ENCODE measurements around the gene APOL3. TPM values are rescaled to one million over a fixed set of nuclear protein-coding genes. Genes with fewer than 3 reads are reported as not detected.

APOL3 gene
- total RNA-seq, 3 donors from 2014 or later (not counting 1 experiment from before 2014, with no cell fraction given): 105 to 166 (median 111) TPM

DNA sequence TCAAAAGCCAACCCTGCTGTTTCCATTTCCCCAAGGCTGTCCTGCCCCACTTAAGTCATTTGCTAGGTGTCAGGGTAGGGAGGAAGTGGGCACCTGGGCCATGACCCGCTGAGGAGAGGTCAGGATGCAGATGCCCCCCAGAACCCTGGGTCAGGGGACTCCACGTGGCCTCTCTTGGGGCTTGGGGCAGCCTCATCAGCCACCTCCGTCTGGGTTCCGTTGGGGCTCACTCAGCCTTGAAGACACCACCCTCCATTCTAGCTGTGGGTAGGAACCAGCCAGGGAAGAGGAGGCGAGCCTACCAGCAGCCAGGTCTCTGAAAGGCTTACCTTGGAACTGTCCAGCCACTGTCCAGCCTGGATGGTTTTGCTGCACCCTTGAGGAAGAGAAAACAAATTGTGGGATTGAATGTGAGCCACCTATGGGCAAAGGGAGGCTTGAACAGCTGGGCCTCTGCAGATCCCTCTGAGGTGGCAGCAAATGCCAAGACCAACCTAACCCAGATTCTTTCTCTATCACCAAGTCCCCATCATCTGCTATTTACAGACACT lies 38.5 kb upstream of the APOL3 start:
- no peak overlapping the region for H3K4me3 Mint-ChIP-seq
- 41% methylated on average over 5 of the region's 5 CpGs for WGBS (ENCODE audit: insufficient coverage)
- peaks cover 27% of the 10 kb centered on the region for H3K4me1 ChIP-seq (ENCODE audit: control insufficient read depth, insufficient read depth, low read length)
- ATAC-seq (no peak), DNase-seq (no peak)
- no peaks in the 10 kb centered on the region for H3K9me3 ChIP-seq (ENCODE audit: control insufficient read depth, insufficient read depth, low read length)
- no peaks in the 10 kb centered on the region for H3K36me3 Mint-ChIP-seq
- H3K27ac ChIP-seq (ENCODE audit: low read length): no peak overlapping the region
- no peaks in the 10 kb centered on the region for H3K36me3 ChIP-seq (ENCODE audit: control insufficient read depth, insufficient read depth, low read length)
- peaks cover 22 to 24% of the 10 kb centered on the region in 2 donors for H3K4me1 Mint-ChIP-seq
- TF ChIP-seq, protein P1, sequence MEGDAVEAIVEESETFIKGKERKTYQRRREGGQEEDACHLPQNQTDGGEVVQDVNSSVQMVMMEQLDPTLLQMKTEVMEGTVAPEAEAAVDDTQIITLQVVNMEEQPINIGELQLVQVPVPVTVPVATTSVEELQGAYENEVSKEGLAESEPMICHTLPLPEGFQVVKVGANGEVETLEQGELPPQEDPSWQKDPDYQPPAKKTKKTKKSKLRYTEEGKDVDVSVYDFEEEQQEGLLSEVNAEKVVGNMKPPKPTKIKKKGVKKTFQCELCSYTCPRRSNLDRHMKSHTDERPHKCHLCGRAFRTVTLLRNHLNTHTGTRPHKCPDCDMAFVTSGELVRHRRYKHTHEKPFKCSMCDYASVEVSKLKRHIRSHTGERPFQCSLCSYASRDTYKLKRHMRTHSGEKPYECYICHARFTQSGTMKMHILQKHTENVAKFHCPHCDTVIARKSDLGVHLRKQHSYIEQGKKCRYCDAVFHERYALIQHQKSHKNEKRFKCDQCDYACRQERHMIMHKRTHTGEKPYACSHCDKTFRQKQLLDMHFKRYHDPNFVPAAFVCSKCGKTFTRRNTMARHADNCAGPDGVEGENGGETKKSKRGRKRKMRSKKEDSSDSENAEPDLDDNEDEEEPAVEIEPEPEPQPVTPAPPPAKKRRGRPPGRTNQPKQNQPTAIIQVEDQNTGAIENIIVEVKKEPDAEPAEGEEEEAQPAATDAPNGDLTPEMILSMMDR (IDR thresholded peaks at IDR 0.05): no peak
- H3K27me3 Mint-ChIP-seq (ENCODE audit: low read depth in 2 of 2): peaks cover 0 to 2% of the 10 kb centered on the region in 2 donors
- no peak overlapping the region for H3K27ac Mint-ChIP-seq
- no peaks in the 10 kb centered on the region for H3K27me3 ChIP-seq (ENCODE audit: control insufficient read depth, insufficient read depth, low read length)
- H3K4me3 ChIP-seq (ENCODE audit: low read length): no peak overlapping the region
- intact Hi-C loops (cut with micrococcal nuclease): no loop called here
- H3K9me3 Mint-ChIP-seq: no peaks in the 10 kb centered on the region

DNA sequence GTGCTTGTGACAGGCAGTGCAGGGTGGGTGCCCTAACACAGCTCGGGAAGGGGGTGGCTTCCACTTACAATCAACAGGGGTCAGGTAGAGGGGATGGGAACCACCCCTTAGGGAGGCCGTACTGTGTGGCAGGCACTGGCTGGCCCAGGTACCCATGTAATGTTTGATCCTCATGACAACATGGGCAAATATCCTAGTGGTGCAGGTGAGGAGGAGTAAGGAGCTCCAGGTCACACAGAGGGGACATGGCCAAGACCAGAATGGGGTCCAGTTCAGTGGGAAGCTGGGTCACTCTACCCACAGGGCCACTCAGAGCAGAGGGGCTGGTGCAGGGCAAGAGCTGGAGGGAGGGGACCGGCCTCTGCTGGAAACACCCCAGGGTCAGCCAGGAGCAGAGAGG lies 38.0 kb upstream of the APOL3 start:
- WGBS (ENCODE audit: insufficient coverage): 98% methylated on average over 2 of the region's 3 CpGs
- H3K9me3 ChIP-seq (ENCODE audit: control insufficient read depth, insufficient read depth, low read length): no peaks in the 10 kb centered on the region
- H3K4me1 ChIP-seq (ENCODE audit: control insufficient read depth, insufficient read depth, low read length): peaks cover 25% of the 10 kb centered on the region
- Mint-ChIP-seq H3K4me3 (no peak overlapping the region), H3K27ac (peak overlapping the region in 1 of 2 donors; percentile 45), H3K4me1 (peaks cover 22 to 24% of the 10 kb centered on the region in 2 donors), H3K9me3 (no peaks in the 10 kb centered on the region), H3K27me3 (ENCODE audit: low read depth in 2 of 2) (peaks cover 0 to 2% of the 10 kb centered on the region in 2 donors), H3K36me3 (no peaks in the 10 kb centered on the region)
- no peaks in the 10 kb centered on the region for H3K36me3 ChIP-seq (ENCODE audit: control insufficient read depth, insufficient read depth, low read length)
- DNase-seq (no peak), ATAC-seq (no peak)
- no peak overlapping the region for H3K4me3 ChIP-seq (ENCODE audit: low read length)
- no peaks in the 10 kb centered on the region for H3K27me3 ChIP-seq (ENCODE audit: control insufficient read depth, insufficient read depth, low read length)
- no peak overlapping the region for H3K27ac ChIP-seq (ENCODE audit: low read length)
- TF ChIP-seq, protein P1 (IDR thresholded peaks at IDR 0.05): no peak
- intact Hi-C loops (cut with micrococcal nuclease): no loop called here

DNA sequence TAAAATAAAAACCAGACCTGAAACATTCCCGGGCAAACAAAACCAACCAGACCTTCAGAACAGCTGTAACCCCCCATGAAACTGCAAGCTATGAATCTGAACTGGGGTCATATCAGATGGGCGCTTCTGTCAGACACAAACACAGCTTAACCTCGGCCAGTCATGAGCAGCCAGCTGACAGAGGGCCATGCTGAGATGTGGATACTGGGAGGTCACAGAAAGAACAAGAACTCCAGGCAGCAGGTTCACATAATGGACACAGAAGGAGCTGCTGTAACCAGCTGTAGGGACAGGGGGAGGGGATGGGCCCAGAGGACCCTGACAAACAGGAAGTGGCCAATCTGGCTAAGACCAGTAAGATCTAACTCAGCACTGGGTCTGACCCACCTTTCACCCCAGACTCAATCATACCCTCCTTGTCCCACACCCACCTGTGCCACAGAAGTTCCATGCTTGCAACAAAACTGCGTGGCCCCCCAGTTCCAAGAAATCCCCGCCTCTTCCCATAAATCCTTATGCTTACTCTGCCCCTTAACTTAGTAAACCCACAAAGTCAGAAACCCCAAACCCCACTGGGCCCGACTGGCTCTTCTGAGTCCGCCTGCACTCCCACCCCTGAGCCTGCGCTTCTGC lies 37.1 kb upstream of the APOL3 start:
- WGBS (ENCODE audit: insufficient coverage): 38% methylated on average over 8 of the region's 8 CpGs
- Mint-ChIP-seq H3K27me3 (ENCODE audit: low read depth in 2 of 2) (no peaks in the 10 kb centered on the region), H3K4me3 (no peak overlapping the region), H3K36me3 (no peaks in the 10 kb centered on the region), H3K27ac (peak overlapping the region in 1 of 2 donors; percentile 45), H3K4me1 (peaks cover 22 to 24% of the 10 kb centered on the region in 2 donors), H3K9me3 (no peaks in the 10 kb centered on the region)
- no peaks in the 10 kb centered on the region for H3K27me3 ChIP-seq (ENCODE audit: control insufficient read depth, insufficient read depth, low read length)
- no peaks in the 10 kb centered on the region for H3K9me3 ChIP-seq (ENCODE audit: control insufficient read depth, insufficient read depth, low read length)
- ATAC-seq (peak; percentile 12 to 28 (median 25)), DNase-seq (no peak)
- no peak overlapping the region for H3K27ac ChIP-seq (ENCODE audit: low read length)
- intact Hi-C loops (cut with micrococcal nuclease): no loop called here
- H3K4me1 ChIP-seq (ENCODE audit: control insufficient read depth, insufficient read depth, low read length): peaks cover 25% of the 10 kb centered on the region
- TF ChIP-seq, protein P1 (IDR thresholded peaks at IDR 0.05): no peak
- no peaks in the 10 kb centered on the region for H3K36me3 ChIP-seq (ENCODE audit: control insufficient read depth, insufficient read depth, low read length)
- no peak overlapping the region for H3K4me3 ChIP-seq (ENCODE audit: low read length)
